ENCODE results near the gene CKMT1B.

DNA sequence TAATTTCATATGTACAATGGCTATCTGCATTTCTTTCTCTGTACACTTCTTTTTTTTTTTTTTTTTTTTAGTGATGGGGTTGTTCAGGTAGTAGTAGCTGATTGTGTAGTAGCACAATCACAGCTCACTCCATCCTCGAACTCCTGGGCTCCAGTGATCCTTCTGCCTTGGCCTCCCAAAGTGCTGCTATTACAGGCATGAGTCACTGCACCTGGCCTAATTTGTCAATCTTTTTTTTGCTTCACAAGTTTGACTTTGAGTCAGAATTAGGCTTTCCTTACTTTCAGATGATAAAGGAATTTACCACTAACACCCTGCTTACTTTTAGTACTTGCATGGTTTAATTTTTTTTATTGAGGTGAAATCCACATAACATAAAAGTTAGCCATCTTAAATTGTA is 48.4 kb upstream of the CKMT1B start:
- TF ChIP-seq, protein P1, sequence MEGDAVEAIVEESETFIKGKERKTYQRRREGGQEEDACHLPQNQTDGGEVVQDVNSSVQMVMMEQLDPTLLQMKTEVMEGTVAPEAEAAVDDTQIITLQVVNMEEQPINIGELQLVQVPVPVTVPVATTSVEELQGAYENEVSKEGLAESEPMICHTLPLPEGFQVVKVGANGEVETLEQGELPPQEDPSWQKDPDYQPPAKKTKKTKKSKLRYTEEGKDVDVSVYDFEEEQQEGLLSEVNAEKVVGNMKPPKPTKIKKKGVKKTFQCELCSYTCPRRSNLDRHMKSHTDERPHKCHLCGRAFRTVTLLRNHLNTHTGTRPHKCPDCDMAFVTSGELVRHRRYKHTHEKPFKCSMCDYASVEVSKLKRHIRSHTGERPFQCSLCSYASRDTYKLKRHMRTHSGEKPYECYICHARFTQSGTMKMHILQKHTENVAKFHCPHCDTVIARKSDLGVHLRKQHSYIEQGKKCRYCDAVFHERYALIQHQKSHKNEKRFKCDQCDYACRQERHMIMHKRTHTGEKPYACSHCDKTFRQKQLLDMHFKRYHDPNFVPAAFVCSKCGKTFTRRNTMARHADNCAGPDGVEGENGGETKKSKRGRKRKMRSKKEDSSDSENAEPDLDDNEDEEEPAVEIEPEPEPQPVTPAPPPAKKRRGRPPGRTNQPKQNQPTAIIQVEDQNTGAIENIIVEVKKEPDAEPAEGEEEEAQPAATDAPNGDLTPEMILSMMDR (IDR thresholded peaks at IDR 0.05; ENCODE audit: low read length) = no peak
- TF ChIP-seq EZH2phosphoT487 (IDR thresholded peaks at IDR 0.05; ENCODE audit: low read length) = no peak

All from MM.1S (cell line).